ENCODE measurements around the gene ANXA8. TPM values are rescaled to one million over a fixed set of nuclear protein-coding genes. Genes with fewer than 3 reads are reported as not detected.

Gene ANXA8
- total and polyA plus RNA-seq, 10 of the 15 experiments (the other 5 are each of a cell fraction or from before 2014, with no cell fraction given), result 0.10 to 0.53 (median 0.41) TPM; not detected in 3

DNA sequence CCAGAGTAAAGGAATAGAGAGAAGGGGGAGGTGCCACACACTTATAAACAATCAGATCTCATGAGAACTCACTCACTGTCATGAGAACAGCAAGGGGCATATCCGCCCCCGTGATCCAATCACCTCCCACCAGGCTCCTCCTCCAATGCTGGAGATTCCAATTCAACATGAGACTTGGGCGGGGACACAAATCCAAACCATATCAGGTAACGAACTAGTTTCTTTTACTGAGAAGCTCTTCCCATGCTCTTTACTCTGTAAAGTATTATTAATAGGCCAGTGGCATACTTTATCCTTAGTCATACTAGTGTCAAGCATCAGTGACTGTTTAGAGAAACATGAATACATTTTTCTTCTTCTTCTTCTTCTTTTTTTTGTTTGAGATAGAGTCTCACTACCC lies 60.4 kb downstream of the ANXA8 start (continued):
- TF ChIP-seq, protein P1, sequence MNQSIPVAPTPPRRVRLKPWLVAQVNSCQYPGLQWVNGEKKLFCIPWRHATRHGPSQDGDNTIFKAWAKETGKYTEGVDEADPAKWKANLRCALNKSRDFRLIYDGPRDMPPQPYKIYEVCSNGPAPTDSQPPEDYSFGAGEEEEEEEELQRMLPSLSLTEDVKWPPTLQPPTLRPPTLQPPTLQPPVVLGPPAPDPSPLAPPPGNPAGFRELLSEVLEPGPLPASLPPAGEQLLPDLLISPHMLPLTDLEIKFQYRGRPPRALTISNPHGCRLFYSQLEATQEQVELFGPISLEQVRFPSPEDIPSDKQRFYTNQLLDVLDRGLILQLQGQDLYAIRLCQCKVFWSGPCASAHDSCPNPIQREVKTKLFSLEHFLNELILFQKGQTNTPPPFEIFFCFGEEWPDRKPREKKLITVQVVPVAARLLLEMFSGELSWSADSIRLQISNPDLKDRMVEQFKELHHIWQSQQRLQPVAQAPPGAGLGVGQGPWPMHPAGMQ (IDR thresholded peaks at IDR 0.05; ENCODE audit: borderline replicate concordance), result no peak
- TF ChIP-seq STAT1 (conservative IDR thresholded peaks at IDR 0.05), result no peak
- TF ChIP-seq SREBF2 (IDR thresholded peaks at IDR 0.05; ENCODE audit: low read length), result no peak
- no peak for TF ChIP-seq SP1 (IDR thresholded peaks at IDR 0.05; ENCODE audit: low read depth, low read length)
- no peak for TF ChIP-seq BMI1 (IDR thresholded peaks at IDR 0.05; ENCODE audit: borderline replicate concordance)
- TF ChIP-seq BACH1 (IDR thresholded peaks at IDR 0.05; ENCODE audit: borderline replicate concordance), result no peak
- TF ChIP-seq, protein P2, sequence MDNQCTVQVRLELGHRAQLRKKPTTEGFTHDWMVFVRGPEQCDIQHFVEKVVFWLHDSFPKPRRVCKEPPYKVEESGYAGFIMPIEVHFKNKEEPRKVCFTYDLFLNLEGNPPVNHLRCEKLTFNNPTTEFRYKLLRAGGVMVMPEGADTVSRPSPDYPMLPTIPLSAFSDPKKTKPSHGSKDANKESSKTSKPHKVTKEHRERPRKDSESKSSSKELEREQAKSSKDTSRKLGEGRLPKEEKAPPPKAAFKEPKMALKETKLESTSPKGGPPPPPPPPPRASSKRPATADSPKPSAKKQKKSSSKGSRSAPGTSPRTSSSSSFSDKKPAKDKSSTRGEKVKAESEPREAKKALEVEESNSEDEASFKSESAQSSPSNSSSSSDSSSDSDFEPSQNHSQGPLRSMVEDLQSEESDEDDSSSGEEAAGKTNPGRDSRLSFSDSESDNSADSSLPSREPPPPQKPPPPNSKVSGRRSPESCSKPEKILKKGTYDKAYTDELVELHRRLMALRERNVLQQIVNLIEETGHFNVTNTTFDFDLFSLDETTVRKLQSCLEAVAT (IDR thresholded peaks at IDR 0.05), result no peak
- TF ChIP-seq, protein P3, sequence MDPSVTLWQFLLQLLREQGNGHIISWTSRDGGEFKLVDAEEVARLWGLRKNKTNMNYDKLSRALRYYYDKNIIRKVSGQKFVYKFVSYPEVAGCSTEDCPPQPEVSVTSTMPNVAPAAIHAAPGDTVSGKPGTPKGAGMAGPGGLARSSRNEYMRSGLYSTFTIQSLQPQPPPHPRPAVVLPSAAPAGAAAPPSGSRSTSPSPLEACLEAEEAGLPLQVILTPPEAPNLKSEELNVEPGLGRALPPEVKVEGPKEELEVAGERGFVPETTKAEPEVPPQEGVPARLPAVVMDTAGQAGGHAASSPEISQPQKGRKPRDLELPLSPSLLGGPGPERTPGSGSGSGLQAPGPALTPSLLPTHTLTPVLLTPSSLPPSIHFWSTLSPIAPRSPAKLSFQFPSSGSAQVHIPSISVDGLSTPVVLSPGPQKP (IDR thresholded peaks at IDR 0.05; ENCODE audit: low read depth, low read length), result no peak
- no peak for TF ChIP-seq CREM (IDR thresholded peaks at IDR 0.05; ENCODE audit: low read depth)
- no peak for TF ChIP-seq NFIC (IDR thresholded peaks at IDR 0.05; ENCODE audit: low read depth, low read length)
- TF ChIP-seq HDAC2 (IDR thresholded peaks at IDR 0.05), result no peak

Measured in GM12878 (cell line).